Body of pancreas (tissue), 4 donors: ENCODE measurements around the gene HOXA6.

Source experiments
- POLR2A ChIP-seq, 3 donors: fragments of 450-650 bp; IDR thresholded peaks; one replicate each; pipeline ENCODE4 v1.6.1; 2016; ENCODE audit warnings: antibody characterized with exemption in 3 of 3, mild to moderate bottlenecking in 2 of 3
- TF ChIP-seq, protein P1 (sequence below), 7 experiments: fragments of 450-650 bp in 4 of 7; fragments of 200-600 bp in 3 of 7; sonication (generic) in 3 of 7; IDR thresholded peaks; one replicate each; pipeline ENCODE4 v1.5.1; 2016 to 2019; ENCODE audit warnings: antibody characterized with exemption in 7 of 7

DNA sequence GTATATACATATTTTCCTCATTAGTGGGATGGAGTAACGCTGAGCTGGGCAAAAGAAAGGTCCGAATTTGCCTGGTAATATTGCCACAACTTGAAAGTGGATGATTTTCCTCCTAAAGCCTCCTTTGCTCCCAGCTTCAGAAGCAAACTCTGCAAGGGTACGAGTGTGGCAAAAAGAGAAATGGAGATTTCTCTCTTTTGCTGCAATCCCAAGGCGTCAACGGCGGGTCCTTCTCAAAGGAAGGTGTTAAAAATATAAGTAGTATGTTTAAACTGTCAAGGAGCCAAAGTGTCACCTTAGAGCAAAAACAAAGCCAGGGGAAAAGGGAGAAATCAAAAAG lies 32.7 kb downstream of the HOXA6 start:
- TF ChIP-seq, protein P1, sequence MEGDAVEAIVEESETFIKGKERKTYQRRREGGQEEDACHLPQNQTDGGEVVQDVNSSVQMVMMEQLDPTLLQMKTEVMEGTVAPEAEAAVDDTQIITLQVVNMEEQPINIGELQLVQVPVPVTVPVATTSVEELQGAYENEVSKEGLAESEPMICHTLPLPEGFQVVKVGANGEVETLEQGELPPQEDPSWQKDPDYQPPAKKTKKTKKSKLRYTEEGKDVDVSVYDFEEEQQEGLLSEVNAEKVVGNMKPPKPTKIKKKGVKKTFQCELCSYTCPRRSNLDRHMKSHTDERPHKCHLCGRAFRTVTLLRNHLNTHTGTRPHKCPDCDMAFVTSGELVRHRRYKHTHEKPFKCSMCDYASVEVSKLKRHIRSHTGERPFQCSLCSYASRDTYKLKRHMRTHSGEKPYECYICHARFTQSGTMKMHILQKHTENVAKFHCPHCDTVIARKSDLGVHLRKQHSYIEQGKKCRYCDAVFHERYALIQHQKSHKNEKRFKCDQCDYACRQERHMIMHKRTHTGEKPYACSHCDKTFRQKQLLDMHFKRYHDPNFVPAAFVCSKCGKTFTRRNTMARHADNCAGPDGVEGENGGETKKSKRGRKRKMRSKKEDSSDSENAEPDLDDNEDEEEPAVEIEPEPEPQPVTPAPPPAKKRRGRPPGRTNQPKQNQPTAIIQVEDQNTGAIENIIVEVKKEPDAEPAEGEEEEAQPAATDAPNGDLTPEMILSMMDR (IDR thresholded peaks at IDR 0.05), result no peak
- no peak for TF ChIP-seq POLR2A (IDR thresholded peaks at IDR 0.05)
